Stimulated activated CD8-positive, alpha-beta memory T cell treated with anti-CD3 and anti-CD28 coated beads, Interleukin-15, amount 100 ng/mL, for 4 hours (primary cell): ENCODE results near the gene TBC1D17.

Experiments used
- DNase-seq, 2 donors: peaks; one replicate each; pipeline ENCODE4 v3.0.0-alpha.2; 2020; ENCODE audit warnings: low read depth in 2 of 2

The TBC1D17 gene

DNA sequence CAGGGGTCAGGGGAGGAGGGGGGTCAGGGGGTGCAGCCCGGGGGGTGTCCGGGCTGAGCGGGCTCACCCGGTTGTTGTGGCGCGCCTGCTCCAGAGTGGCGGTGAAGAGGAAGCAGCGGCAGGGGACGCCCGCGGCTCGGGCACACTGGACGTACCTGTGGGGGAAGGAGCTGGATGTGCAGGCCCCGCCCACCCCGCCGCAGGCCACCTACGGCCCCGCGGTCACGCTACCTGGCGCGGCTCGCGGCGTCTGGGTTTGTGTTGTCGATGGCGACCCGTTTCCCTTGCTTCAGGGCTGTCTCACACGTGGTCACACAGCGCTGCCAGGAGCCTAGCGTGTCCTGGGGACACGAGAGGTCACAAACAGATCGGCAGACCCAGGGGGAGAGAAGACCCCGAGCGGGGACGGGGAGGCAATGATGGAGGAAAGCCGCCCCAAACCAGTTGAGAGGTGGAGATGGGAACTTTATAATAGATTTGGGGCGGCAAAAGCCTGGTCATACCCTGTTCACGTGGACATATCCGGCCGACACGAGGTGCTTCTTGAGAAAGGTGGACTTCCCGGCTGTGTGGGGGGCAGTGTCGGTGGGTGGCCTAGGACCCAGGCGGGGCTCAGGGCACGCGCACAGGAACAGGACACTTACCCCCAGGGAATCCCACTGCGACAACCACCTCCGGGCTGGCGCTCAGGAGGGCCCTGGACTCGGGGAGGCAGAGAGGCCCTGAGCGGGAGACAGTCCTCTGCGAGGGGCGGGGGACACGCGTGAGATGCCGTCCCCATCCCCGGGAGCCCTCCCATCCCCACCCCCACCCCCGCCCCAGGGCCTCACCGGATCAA, 15.7 kb upstream of the TBC1D17 start:
- no peak for DNase-seq

DNA sequence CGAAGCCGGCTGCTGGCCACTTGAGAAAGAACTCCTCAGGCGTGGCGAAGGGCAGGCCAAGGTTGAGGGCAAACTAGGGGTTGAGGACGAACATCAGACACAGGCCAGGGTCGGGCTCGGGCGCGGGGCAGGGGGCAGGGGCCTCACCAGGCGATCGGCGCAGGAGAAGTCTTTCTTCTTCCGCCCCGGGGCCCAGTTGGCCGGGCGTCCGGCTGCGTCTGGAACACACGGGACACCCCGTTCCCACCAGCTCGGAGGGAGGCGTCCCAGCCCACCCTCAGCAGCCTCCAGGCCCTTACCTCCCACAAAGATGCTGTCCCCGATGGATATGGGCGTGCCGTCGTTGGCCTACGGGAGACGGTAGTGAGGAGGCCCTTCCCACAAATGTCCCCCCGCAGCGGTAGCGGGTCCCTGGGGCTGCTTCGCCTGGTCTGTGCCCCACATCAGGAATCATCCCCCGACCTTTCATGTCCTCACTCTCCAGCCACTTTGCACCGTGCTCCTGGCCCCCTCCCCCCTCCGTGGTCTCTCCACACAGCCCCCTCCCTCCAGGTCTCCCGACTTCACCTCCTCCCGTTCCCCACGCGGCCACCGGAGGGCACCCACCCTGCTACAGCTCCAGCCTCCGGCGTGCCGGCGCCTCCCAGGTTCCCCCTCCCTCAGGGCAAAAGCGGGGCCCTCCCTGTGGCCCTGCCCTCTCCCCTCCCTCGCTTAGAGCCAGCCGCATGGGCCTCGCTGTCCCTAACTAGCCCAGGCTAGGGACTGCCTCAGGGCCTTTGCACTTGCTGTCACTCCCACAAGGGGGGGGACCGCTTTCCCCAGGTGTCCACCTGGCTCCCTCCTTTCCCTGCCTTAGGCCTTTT, 14.9 kb upstream of the TBC1D17 start:
- DNase-seq: no peak

DNA sequence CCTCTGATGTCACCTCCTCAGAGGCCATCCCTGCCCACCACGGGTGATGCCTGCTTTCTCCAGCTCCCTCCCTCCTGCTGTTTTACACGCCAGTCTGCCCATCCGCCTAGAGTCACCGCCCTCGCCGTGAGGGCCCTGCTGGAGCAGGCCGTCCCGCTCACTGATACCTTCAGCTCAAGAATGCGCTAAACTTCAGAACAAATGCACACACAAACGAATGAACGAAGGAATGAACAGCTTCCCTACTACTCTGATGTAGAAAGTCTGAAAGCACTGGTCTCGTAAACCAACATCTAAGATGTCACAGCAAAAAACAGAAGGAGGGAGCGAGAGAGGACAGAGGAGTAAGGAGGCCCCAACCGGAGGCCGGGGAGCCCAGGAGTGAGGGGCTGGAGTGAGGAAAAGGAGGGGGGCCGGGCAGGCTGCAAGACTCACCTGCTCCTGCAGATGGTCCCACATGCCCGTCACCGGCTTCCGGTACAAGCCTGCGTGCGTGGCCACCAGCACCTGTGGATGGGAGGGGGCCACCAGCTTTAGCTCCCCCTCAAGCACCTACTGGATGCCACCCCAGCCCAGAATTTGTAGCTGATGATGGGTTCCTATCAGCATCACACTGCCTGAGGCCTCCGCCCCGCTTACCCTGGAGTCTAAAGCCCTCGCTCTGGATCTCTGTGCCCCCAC, 14.1 kb upstream of the TBC1D17 start:
- DNase-seq: no peak

DNA sequence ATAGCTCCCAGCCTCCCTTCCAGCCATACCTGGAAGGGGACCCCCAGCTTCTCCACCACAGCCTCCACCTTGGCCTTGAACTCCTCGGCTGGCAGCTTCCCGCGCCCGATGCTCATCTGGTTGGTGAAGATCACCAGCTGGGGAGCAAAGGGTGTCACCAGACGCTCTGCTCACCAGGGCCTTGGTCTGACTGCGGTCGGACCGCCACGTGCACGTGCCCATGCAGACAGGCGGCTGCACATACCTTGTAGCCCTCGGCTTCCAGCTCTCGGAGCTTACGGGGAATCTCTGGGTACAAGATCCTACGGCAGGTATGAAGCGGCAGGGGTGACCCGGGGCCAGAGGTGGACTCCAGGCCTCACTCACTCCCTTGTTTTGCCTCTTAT, 13.6 kb upstream of the TBC1D17 start:
- DNase-seq: no peak

DNA sequence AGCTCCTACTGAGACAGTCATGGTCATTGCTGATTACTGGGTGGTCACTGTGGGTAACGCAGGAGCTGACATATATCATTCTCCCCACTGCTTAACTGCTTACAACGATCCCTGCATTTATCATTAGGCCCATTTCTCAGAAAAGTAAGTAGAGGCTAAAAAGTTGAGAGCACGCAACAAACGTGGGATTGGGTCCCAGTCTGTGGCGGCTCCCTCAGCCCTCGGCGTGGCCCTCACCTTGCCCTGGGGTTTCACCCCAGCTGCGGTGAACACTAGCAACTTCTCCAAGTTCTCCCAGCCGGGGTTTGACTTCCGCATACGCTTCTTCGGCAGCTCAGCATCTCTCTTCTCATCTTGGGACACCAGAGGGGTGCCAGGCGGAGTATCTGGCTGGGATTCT, 12.6 kb upstream of the TBC1D17 start:
- DNase-seq: no peak

DNA sequence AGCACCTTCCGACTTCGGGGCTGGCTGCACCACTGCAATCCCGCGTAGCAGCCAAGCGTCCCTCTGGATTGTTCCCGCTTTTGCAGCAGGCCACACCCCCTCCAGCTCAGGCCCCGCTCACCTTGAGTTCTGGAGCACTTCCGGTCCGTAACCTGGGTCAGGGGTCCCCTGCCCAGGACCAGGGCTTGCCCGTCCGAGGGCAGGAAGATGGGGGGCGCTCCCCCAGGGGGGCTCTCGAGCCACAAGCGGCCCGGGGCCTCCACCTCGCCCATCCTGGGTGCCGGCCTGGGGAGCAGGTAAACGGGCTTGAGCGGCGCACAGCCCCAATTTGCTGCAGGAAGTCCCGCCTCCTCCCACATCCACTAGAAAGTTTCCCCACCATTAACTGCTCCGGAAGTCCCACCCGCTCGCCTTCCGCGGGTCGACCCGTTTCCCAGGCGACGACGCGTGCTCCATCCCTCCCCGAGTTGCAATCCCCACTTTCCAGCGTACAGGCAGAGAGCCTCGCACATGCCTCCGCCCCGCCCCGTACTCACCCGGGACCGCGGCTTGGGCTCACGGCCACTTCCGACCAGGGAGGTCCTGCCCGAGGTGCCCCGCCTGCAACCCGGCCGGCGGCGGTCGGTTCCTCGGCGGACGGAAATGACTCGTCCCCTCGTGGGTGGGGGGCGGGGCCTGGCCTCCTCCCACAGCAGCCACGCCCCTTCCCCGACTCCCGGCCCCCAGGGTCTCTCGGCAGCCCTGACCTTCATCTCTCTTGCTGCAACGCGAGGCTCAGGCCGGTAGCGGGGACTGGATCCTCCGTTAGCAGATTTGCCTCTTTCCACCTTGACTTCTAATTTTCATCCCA, 10.3 kb upstream of the TBC1D17 start, which contains the start of gene PNKP:
Gene PNKP (minus strand): TSS at position 644 of the 850 bp plus-strand sequence. CDS start 372 bp downstream, at position 272.
- DNase-seq: peak; percentile 79 to 86

DNA sequence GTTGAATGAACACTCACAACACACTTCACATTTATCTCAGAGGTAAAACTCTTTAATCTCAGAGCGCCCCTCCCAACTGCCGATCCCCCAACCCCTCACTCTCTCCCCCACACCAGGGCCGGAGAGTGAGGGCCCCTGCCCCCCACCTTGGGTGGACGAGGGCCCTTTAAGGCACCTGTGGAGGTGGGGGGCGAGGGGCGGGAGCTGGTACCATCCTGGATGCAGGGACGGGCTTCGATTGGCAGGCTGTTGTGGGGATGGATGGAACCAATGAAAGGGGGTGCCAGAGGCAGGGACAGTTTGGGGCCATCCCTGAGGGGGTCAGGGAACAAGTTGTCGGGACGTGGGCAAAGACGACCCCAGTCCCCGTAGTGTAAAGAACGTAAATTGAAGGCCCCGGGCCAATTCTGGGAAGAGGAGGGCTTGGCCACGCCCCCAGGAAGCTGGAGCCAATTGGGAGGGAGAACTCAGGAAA, 8.5 kb upstream of the TBC1D17 start:
- peak in 1 of 2 donors; percentile 30 for DNase-seq

DNA sequence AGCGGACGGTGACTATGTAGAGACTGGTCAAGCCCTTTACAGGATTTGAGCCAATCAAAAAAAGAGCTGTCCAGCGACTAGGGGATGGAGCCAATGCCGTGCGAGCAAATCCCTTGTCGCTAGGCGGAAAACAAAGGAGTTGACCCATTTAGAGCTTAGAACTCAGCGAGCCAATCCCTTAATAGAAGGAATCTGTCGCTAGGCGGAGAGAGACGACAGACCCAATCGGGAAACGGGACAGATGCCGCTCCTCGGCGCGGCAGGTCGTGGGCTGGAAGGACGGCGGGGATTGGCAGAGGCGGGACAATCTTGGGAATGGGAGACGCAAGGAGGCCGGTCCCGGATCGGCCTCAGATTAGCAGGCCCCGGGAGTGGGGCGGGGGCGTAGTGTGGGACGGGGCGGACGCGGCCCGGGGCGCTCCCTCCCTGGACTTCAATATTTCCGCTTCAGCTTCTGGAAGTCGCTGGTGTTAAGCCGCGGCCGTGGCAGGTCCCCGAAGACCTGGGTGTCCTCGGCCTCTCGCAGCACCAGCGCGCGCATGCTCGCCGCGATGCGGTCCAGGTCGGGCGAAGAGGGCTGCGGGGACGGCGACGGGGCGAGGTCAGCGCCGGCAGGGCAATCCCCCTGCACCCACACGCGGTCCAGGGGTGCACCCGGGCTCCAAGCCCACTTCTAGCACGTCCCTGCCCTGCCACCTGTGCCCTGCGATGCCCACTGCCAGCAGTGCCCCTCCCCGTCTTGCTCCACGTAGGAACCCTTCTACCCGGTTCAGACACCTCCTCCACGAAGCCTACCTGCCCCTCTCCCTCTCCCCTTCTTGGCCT, 7.8 kb upstream of the TBC1D17 start:
- peak; percentile 72 to 80 for DNase-seq

DNA sequence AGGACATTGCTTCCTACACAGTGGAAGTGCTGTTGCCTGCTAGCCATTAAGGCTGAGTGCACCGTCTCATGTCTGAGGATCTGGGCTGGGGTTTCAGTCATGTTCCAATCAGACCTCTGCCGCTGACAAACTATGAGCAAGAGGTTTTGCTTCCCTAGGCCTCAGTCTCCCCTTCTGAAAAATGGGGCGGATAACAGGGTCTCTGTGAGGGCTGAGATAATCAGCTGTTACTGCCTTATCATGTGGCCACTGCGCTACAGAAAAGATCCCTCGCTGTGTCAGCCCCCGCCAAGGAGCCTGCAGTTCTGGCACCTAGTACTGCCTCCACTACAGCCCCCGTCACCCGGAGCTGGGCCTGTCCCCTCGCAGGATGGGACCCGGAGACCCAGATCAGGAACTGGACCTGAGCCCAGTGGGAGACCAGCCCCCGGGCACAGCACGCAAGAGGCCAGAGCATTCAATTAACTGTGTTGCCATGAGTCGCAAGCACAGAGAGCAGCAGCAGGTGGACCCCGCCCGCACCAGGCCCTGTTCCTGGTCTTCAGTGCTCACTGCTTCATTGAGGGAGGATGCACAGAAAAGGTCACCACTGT, 7.1 kb upstream of the TBC1D17 start:
- DNase-seq: no peak

DNA sequence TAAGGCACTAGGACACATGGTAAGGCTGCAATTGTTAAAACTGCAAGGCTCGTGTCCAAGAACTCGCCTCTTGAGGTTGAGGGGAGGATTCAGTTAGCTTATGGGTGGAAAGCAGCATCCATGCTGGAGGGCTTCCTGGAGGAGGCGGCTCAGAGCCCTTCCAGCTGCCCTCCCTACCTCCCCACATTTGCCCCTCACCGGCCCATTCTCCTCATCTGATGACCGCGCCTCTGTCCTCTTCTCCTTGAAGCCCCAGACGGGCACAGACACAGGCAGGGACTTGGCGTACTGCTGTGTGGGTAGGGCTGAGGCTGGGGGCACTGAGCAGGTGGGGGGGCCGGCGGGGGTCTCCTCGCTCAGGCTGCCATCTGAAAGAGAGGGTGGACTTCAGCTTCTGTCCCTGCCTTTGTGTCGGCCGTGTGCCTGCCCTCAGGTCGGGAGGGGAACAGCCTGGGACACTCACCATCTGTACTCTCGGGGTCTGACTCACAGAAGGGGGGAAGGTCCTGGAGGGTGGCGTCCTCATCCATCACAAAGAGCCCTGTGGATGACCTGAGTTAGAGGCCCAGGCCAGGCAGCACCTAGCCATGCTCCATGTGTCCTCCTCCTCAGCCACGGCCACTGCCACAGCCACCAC, 6.0 kb upstream of the TBC1D17 start:
- DNase-seq: no peak

DNA sequence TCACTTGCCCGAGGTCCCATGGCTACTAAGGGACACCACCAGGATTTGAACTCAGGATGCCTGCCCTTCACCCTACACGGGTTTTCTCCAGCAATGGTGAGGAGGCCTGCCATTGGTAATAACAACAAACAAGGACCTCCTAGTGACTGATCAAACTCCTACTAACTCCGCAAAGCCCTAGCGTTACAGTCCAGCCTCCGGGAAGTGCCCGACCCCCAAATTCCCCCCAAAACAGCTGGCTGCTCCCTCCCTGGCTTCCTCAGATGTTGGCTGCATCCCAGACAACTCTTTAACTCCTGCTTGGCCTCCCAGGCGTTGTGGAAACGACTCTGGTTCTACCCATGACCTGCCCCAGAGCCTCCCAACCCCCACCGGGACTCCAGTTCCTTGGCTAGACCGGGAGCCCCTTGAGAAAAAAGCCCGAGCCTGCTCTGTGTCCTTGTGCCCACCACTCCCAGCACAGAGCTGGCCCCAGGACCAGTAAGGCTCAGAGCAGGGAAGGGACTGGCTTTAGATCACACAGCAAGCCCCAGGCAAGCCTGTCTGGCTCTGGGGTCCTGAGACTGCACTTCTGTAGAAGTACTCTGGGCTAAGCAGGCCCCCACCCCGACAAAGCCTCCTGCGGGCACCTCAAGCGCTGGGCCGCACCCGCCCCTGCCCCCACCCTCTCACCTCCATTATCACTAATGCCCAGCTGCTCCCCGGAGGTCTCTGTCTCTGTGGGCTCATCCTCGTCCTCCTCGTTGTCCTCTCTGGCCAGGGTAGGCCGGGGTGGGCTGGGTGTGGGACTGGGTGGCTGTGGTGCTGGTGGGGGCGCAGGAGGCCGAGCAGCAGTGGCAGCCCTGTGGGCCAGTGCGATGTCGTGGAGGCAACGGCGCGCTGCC, 5.0 kb upstream of the TBC1D17 start:
- DNase-seq: no peak

DNA sequence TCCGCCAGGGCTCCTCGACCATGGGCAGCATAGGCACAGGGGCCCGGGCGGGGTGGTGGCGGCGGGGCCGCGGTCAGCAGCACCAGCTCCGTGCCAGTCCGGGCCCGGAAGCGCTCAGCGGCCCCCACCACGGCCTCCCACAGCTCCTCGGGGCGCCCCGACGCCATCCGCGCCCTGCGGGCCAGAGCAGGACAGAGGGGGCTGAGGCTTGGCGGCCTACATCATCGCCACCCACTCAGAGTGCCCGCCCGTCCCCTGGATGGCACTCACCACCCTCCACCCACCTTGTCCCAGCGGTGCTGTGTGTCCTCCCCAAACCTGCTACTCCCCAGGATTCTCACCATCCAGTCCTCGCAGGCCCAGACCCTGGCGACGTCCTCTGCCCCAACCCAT, 4.4 kb upstream of the TBC1D17 start:
- DNase-seq: no peak

DNA sequence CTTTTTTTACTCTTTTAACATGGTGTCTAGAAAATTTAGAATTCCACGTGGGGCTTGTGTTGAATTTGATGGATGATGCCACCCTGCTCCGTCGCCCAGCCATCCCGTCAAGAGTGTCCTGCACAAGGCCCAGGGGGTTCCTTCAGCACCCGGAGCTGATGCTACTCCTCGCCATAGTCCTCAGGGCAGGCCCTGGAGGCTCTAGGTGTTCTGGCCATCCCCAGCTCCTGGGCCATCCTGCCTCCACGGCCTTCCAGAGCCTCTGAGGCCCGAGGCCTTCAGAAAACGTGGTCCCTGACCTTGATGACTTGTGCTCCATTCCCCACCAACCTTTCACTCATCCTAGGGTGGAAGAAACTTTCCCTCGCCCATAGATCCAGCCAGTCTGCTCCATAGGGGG, 3.7 kb upstream of the TBC1D17 start:
- no peak for DNase-seq

DNA sequence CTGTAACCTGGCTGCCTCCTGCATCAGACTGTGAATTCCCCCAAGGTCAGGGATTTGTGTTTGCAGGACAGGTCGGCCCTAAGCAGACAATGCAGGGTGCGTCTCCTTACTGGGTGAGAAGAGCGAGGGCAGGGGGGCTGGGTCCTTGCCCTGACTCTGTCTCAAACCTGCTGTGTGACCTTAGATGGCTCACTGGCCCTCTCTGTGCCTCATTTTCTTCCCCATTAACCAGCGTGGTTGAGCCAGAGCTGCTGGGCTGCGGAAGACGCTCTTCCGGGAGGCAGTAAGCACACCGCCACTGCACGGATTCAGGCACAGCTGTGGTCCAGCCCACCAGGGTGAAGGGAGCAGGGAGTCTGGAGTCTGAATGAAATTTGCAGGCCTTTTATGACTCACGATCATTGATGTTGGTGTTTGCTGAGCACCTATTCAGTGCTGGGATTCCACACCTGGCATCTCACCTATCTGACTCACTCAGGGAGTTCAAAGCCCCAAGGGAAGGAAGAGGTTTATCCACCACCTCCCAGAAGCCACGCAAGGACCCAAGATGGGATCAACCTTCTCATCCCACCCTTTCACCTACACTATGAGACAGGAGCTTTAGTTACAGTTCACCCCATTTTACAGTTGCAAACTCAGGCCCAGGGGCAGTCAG, 2.9 kb upstream of the TBC1D17 start:
- no peak for DNase-seq

DNA sequence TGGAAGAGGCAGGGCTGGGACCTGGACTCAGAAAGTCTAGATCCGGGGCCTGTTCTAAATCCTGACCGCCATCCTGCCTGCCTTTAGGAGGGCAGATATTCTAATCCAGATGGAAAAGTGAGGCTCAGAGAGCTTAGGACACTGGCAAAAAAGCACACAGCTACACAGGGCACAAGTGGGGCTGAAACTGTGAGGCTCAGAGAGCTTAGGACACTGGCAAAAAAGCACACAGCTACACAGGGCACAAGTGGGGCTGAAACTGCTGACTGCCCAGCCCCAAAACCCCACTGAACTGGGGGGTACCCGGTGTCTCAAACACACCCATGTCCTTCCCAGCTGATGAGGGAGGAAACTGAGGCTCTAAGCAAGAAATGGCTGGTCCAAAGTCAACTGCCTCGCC, 2.3 kb upstream of the TBC1D17 start:
- DNase-seq: no peak

DNA sequence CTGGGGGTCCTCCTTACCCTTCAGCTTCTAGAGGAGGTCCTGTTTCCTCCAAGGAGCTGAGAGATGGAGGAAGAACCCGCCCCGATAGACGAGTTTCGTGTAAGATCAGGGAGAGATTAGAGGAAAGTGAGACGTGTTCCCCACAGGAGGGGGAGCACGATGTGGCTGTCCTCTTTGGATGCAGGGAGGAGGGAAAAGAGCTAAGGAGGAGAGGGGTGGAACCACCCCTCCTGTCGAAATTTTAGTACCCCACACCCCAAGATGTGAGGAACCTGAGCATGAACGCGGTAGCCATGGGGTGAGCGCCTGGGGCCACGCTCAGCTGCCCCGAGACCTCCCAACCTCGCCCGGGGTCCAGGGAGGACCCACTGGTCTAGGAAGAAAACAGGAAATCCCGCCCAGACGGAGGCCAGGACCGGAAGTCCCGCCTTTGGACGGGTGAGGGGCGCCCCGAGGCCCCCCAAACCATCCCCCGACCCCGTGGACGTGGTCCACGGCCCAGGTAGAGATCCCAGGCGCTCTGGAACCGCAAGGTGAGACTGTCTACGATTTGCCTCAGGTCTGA, 1.6 kb upstream of the TBC1D17 start:
- DNase-seq: peak in 1 of 2 donors; percentile 44

DNA sequence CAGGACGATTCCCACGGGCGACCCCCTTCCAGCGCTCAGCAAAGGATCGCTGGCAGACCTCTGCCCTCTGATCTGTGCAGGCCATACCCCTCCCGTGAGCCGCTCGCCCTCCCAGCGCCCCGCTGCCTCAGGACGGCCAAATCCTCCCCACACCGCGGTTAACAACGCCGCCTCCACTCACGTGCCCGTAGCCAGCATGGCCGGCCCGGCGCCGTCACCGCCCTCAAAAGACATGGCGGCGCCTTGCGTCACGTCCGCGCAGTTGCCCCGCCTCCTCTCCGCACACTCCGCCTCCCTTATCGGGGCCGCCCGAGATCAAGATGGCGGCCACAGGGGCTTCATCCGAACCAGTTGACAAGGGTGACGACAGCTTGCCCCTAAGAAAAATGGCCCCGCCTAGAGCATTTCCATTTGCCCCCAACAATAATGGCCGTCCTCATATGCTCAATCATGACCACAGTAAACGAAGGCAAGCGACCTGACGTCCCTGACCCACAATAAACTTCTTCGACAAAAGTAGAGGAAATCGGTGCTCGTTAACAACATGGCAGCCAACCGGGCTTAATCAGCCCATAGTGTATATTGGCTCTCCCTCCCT, 981 bp upstream of the TBC1D17 start:
- peak; percentile 95 for DNase-seq
